ENCODE measurements around the gene ETS1.

ETS1 gene

DNA sequence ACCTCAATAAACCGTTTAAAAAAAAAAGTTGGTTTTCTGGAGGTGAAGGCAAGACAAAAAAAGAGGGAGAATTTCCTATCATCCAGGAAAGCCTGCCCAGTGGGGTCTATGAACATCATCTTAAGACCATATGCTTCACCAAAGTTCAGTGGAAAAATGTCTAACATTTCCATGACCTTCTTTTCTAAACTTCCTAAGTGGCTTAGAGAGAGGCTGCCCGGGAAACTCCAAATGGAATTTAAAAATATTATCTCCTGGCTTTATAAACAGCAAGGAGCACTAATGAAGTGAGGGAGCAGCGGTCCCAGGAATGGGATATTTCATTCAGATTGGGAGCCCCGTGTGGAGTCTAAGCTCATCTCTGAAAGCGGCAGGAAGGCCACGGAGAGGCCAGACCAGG, 46.9 kb downstream of the ETS1 start:
- no peak for DNase-seq (ENCODE audit: low read depth, low spot score)

- DNase-seq (ENCODE audit: low read depth, low spot score), result no peak
Observed at GRCh38 chr11:128536506-128536905, 50.9 kb downstream of the ETS1 start.

GRCh38 chr11:128535468-128536457, 51.6 kb downstream of the ETS1 start:
- DNase-seq (ENCODE audit: low read depth, low spot score), result no peak

DNA sequence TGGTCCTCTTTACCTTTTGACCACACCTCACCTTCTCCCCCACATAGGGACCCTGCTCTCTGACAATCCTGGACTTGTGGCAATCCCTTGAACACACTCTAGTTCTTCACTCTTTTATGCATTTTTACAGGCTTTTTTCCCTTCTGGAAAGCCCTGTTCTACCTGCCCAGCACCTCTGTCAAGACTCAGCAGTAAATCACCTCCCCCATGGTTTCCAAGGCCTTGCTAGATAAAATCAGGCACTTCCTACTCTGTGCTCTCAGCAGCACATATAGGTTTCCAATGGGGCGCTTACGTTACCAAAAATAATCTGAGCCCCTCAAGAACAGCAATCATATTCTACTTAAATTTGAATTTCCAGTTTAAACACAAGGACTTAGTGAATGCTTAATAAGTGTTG, 53.9 kb downstream of the ETS1 start:
- DNase-seq (ENCODE audit: low read depth, low spot score), result no peak

DNA sequence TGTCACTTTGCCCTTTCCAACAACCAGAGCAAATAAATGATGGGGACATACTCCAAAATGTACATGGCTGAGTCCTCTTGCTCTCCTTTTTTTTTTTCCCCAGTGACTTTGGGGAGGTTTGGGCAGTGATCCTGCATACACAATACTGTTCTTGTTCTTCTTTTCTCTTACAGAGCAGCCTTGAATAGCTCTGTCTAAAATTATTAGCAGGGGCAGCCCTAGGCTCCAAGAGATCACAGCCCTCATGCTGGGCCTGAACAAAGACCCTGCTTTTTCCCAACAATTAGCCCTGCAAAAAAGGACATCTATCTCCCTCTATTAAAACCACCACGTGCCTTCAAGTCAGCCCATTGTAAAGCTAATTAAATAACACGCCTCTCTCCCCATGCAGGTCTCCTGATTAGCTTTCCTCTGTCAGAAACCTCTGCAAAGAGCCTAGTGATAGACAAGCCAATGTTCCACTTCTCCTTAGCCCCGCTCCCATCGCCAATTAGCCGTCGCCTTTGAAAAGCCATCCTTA, 54.7 kb downstream of the ETS1 start:
- no peak for DNase-seq (ENCODE audit: low read depth, low spot score)

- DNase-seq (ENCODE audit: low read depth, low spot score), result no peak
Observed at GRCh38 chr11:128532016-128532571, 55.3 kb downstream of the ETS1 start.

- DNase-seq (ENCODE audit: low read depth, low spot score), result no peak
Observed at GRCh38 chr11:128531588-128531987, 55.8 kb downstream of the ETS1 start.

GRCh38 chr11:128530118-128531074, 57.0 kb downstream of the ETS1 start:
- DNase-seq (ENCODE audit: low read depth, low spot score), result no peak

DNA sequence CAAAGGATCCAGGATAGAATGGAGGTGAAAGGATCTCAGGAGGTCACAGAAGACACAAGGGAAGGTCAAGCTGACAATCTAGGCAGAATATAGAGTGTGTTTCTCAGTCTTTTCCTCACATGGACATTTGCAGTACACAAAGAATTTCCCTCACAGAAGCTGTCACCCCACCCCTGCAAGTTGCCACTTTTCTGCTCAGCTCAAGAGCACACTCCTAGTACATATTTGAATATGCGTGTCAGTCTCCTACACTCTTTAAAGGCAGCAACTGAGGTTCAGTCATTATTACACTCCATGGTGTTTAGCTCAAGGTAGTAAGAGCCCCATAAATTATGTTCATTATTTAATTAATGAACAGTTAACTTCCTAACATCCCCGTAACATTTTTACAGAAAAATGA, 59.1 kb downstream of the ETS1 start:
- DNase-seq (ENCODE audit: low read depth, low spot score), result no peak

- no peak for DNase-seq (ENCODE audit: low read depth, low spot score)
Observed at GRCh38 chr11:128527046-128527445, 60.3 kb downstream of the ETS1 start.

DNA sequence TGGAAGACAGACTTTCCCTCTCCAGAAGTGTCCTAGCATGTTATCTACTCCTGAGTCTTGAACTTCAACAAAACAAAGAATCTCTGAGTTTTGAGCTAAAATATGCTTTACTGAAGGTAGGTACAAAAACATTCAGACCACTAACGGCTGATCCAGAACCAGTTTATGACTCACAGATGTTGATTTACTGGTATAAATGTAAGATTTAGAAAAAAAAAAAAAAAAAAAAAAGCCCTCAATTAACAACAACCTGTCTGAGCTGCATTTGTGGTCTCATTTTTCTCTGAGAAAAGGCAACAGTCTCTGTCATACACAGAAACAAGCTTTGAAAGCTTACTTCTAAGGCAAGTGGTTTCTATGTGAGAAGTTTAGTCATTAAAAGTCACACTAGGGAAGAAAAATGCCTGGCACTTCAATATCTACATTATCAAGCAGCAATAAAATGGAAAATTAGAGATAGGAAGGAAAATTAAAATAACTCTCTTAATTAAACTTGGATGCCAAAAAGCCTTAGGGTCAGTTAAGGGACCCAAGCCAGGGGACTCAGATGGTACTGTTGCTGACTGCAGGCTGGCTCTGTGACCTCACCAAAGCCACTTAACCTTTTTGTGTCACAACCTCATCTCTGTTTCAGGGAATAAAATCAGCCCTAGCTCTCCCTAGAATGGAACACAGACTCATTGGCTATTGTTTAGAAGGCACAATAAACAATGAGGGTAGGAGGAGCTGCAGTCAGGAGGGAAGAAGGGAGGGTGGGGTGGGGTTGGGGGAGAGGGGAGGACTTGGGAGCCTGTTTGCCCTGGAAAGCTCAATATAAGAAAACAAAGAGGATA, 61.7 kb downstream of the ETS1 start:
- no peak for DNase-seq (ENCODE audit: low read depth, low spot score)

DNA sequence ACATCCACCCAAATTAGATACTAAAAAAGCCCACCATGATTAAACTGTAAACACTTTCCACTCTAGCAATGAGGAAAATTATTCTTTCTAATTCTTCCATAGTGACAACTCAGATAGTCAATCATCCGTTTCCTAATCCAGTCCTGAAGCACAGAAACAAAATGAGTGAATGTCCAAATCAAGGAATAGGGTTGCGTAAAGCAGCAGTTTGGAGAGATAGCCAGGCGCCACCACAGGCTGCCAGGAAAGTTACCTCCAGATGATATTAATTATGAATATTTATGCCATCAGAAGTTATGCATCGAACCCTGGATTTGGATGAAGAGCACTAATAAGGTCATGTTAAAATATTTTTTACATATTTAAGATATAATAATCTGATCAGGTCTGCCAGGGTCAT, 63.2 kb downstream of the ETS1 start:
- no peak for DNase-seq (ENCODE audit: low read depth, low spot score)

- DNase-seq (ENCODE audit: low read depth, low spot score), result no peak
Observed at GRCh38 chr11:128523641-128524040, 63.7 kb downstream of the ETS1 start.

- no peak for DNase-seq (ENCODE audit: low read depth, low spot score)
Observed at GRCh38 chr11:128522943-128523518, 64.3 kb downstream of the ETS1 start.

DNA sequence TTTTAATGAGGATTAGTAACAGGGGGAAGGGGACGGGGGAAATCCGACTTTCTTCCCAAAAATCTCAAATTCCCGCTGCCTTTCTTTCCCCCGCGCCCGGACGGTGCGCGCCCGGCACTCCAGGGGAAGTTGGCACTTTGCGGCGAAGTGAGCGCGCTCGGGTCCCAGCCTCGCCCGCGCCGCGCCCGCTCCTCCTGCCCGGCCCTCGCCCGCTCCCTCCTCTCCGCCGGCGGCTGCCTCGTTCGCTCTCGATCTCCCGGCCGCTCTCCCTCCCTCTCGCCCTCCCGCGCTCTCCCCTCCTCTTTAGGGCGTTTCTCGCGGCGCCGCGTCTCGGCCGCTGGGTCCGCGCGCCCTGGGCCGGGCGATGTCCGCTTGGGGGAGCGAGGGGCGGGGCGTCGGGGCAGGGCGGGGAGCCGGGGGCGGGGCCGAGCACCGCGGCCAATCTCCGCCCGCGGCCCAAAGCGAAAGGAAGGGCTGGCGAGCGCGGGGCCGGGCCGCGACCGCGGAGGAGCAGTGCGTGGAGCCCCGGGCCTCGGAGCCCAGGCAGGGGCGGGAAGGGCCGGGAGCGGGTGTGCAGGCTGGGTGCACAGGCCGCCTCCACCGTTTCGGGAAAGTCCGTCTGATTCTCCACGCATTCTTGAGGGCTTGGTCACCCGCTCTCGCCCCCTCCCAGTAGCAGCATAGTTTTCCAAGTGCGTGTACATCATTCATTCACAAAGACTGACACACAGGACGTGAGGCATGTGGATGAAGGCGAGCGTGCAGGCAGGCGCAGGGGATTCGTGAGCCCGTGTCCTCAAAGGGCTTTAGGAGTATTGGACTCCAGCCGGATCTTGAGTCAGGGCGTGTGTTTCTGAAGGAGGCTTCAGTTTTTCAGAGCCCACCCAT, 65.1 kb downstream of the ETS1 start:
- DNase-seq (ENCODE audit: low read depth, low spot score), result peak; percentile 87

DNA sequence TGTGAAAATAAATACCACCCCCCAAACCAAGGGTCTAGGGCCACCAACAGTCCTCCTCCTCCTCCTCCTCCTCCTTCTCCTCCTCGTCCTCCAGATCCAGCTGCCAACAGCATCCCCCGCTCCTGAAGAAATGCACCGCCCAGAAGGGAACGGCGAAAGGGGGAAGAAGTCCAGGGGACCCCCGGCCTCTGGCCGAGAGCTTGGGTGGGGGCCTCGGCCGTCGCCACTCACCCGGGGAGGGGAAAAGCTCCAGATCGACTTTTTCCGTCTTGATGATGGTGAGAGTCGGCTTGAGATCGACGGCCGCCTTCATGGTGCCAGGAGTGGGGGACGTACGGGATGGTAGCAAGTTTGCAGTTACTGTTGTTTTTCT, 65.7 kb downstream of the ETS1 start:
- DNase-seq (ENCODE audit: low read depth, low spot score), result no peak

GRCh38 chr11:128520888-128521681, 66.3 kb downstream of the ETS1 start:
- DNase-seq (ENCODE audit: low read depth, low spot score), result no peak

- DNase-seq (ENCODE audit: low read depth, low spot score), result no peak
Observed at GRCh38 chr11:128520206-128520887, 67.0 kb downstream of the ETS1 start.

Measured in smooth muscle cell of the brain vasculature (primary cell).